Measurements from ENCODE around the gene SMIM13.

DNA sequence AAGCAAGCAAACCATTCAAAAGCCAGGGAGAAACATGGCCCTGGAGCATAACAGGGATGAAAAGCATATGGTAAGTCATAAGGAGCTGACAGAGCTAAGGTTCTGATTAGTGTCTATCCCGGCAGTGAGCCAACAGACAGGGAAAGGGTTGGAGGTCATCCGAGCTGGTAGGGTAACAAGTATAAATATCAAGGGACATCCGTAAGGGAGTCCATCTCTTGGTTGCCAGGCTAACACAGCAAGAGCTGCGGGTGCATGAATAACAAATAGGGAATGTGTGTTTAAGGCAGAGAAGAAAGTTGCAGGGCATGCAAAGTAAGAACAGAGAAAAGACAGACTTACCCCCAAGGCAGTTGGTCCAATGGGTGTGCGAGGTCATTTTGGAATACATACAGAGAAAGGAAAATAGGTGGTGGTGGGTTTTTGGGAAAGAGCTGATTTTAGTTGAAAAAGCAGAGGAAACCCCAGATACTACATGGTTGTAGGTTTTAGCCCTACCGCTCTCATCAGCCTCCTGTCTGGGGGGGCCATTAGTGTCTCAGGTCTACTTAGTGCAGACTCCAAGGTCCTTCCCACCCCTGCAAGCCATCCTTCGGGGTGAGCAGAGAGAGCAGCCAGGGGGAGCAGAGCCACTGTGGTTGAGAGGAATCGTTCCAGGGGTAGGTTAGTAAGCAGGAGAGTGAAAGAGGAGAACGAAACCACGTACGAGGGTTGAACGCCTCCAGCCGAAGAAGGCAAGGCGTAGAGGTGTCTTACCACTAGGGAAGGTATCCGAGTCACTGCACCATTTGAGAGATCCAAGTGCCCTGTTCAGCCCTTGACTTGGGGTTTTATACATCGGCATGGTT, 17.5 kb downstream of the SMIM13 start, which contains the start of gene ERVFRD-1:
- TF ChIP-seq, protein P1, sequence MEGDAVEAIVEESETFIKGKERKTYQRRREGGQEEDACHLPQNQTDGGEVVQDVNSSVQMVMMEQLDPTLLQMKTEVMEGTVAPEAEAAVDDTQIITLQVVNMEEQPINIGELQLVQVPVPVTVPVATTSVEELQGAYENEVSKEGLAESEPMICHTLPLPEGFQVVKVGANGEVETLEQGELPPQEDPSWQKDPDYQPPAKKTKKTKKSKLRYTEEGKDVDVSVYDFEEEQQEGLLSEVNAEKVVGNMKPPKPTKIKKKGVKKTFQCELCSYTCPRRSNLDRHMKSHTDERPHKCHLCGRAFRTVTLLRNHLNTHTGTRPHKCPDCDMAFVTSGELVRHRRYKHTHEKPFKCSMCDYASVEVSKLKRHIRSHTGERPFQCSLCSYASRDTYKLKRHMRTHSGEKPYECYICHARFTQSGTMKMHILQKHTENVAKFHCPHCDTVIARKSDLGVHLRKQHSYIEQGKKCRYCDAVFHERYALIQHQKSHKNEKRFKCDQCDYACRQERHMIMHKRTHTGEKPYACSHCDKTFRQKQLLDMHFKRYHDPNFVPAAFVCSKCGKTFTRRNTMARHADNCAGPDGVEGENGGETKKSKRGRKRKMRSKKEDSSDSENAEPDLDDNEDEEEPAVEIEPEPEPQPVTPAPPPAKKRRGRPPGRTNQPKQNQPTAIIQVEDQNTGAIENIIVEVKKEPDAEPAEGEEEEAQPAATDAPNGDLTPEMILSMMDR (IDR thresholded peaks at IDR 0.05; ENCODE audit: low read depth, low read length, poor library complexity, severe bottlenecking), result no peak
- no peak for TF ChIP-seq EZH2phosphoT487 (IDR thresholded peaks at IDR 0.05; ENCODE audit: borderline replicate concordance, low read length)

Data from DOHH2 (cell line).